HepG2 (cell line): ENCODE results near the gene HSPA1L. TPM values are rescaled to one million over a fixed set of nuclear protein-coding genes. Genes with fewer than 3 reads are reported as not detected.
A peak's percentile ranks its signal among the peaks of the same experiment; 100 is the strongest.

Experiments used
- CBX2 ChIP-seq, 2 experiments: fragments of 200-600 bp in 1 of 2; sonication (generic); formaldehyde crosslinking in 1 of 2; IDR thresholded peaks; 2 replicates each; pipeline versions ENCODE4 v1.7.0 to v1.8.1; 2018 to 2022; ENCODE audit warnings: low read depth in 2 of 2, low read length in 1 of 2, mild to moderate bottlenecking in 1 of 2, missing genetic modification reagents in 1 of 2
- HDAC2 ChIP-seq: sonication (generic); formaldehyde crosslinking; IDR thresholded peaks from 2 replicates; pipeline ENCODE4 v1.4.0; 2020; ENCODE audit warnings: missing genetic modification reagents
- HDAC6 ChIP-seq: fragments of 200-600 bp; sonication (generic); IDR thresholded peaks from 2 replicates; pipeline ENCODE4 v1.7.0; 2017; ENCODE audit warnings: mild to moderate bottlenecking, antibody characterized with exemption, low read length, low read depth
- MIXL1 ChIP-seq: IDR thresholded peaks from 2 replicates; pipeline ENCODE4 v1.6.1; 2016
- POGZ ChIP-seq: sonication (generic); formaldehyde crosslinking; IDR thresholded peaks from 2 replicates; pipeline ENCODE4 v1.4.0; 2020; ENCODE audit warnings: mild to moderate bottlenecking, missing genetic modification reagents
- PRPF4 ChIP-seq: fragments of 200-400 bp; formaldehyde crosslinking; IDR thresholded peaks from 2 replicates; pipeline ENCODE4 v1.6.1; 2016; ENCODE audit warnings: low read length, low read depth; ENCODE audit not compliant: poor library complexity, severe bottlenecking
- RFXAP ChIP-seq: sonication (generic); formaldehyde crosslinking; IDR thresholded peaks from 2 replicates; pipeline ENCODE4 v1.4.0; 2020; ENCODE audit warnings: missing genetic modification reagents, borderline replicate concordance
- SAP130 ChIP-seq: IDR thresholded peaks from 2 replicates; pipeline ENCODE4 v1.6.1; 2016; ENCODE audit warnings: low read depth
- SP140L ChIP-seq: sonication (generic); formaldehyde crosslinking; IDR thresholded peaks from 2 replicates; pipeline ENCODE4 v1.4.0; 2020; ENCODE audit warnings: missing genetic modification reagents, borderline replicate concordance
- SPEN ChIP-seq: sonication (generic); formaldehyde crosslinking; IDR thresholded peaks from 2 replicates; pipeline ENCODE4 v1.5.1; 2020; ENCODE audit warnings: low read depth, mild to moderate bottlenecking, missing genetic modification reagents
- SRSF9 ChIP-seq: fragments of 200-400 bp; formaldehyde crosslinking; IDR thresholded peaks from 2 replicates; pipeline ENCODE4 v1.6.1; 2018; ENCODE audit warnings: borderline replicate concordance, mild to moderate bottlenecking, low read depth, low read length; ENCODE audit not compliant: insufficient read depth, poor library complexity, severe bottlenecking
- ZBTB43 ChIP-seq: sonication (generic); formaldehyde crosslinking; conservative IDR thresholded peaks from 2 replicates; pipeline ENCODE4 v1.4.0; 2020; ENCODE audit warnings: missing genetic modification reagents
- ZBTB44 ChIP-seq: sonication (generic); formaldehyde crosslinking; IDR thresholded peaks from 2 replicates; pipeline ENCODE4 v1.4.0; 2020; ENCODE audit warnings: missing genetic modification reagents
- ZEB1 ChIP-seq: IDR thresholded peaks from 2 replicates; pipeline ENCODE4 v1.6.1; 2012; ENCODE audit warnings: mild to moderate bottlenecking, low read depth, inconsistent platforms; ENCODE audit not compliant: insufficient replicate concordance
- ZFP62 ChIP-seq: sonication (generic); formaldehyde crosslinking; IDR thresholded peaks from 2 replicates; pipeline ENCODE4 v1.4.0; 2020; ENCODE audit warnings: missing genetic modification reagents
- ZNF136 ChIP-seq: sonication (generic); formaldehyde crosslinking; IDR thresholded peaks from 2 replicates; pipeline ENCODE4 v1.8.1; 2022; ENCODE audit warnings: low read depth, mild to moderate bottlenecking, moderate library complexity, missing genetic modification reagents
- ZNF44 ChIP-seq: sonication (generic); formaldehyde crosslinking; IDR thresholded peaks from 2 replicates; pipeline ENCODE4 v1.5.1; 2020; ENCODE audit warnings: mild to moderate bottlenecking, missing genetic modification reagents
- ZNF598 ChIP-seq: sonication (generic); formaldehyde crosslinking; IDR thresholded peaks from 2 replicates; pipeline ENCODE4 v1.5.1; 2020; ENCODE audit warnings: mild to moderate bottlenecking, missing genetic modification reagents, borderline replicate concordance
- ZNF770 ChIP-seq: sonication (generic); formaldehyde crosslinking; IDR thresholded peaks from 2 replicates; pipeline ENCODE4 v1.5.0; 2020; ENCODE audit warnings: mild to moderate bottlenecking, missing genetic modification reagents
- ZNF816 ChIP-seq: sonication (generic); formaldehyde crosslinking; IDR thresholded peaks from 2 replicates; pipeline ENCODE4 v1.8.0; 2022; ENCODE audit warnings: missing genetic modification reagents, mild to moderate bottlenecking, borderline replicate concordance
- polyA plus RNA-seq, 8 experiments: library from polyadenylated mRNA; depleted of rRNA in 3 of 8; stranded (reverse) in 7 of 8; unstranded in 1 of 8; fragments of >200 nt; fragmentation: Illumina TruSeq in 4 of 8; extraction: Trizol in 4 of 8; gene quantifications; 2 replicates each; pipeline versions ENCODE4 v1.2.1 to v1.2.3, GENCODE V29; 2011 to 2016; ENCODE audit warnings: low read depth in 4 of 8, missing spikeins in 1 of 8, mixed read lengths in 1 of 8; ENCODE audit not compliant: insufficient read depth in 1 of 8
- total RNA-seq, 5 experiments: library from RNA; depleted of rRNA; stranded (reverse); fragments of >200 nt; fragmentation: Illumina TruSeq; extraction: Trizol; gene quantifications; 2 replicates each; pipeline ENCODE4 v1.2.3, GENCODE V29; 2016; ENCODE audit warnings: low read depth in 1 of 5

The HSPA1L gene
- total and polyA plus RNA-seq, 2 of the 13 experiments (the other 11 are each of a cell fraction or from before 2014, with no cell fraction given): 0.55 to 1.0 TPM

GRCh38 chr6:31778193-31778592, 36.9 kb downstream of the HSPA1L start (continued):
- TF ChIP-seq ZNF770 (CRISPR knock-in tag) (no peak), ZEB1 (no peak), HDAC2 (CRISPR knock-in tag) (no peak), RFXAP (CRISPR knock-in tag) (0 out of 2 replicates have a peak, but pooled peaks have one; percentile 45), ZNF136 (CRISPR knock-in tag) (no peak), ZFP62 (CRISPR knock-in tag) (no peak), SP140L (CRISPR knock-in tag) (no peak), ZBTB43 (CRISPR knock-in tag) (no peak), SAP130 (peak; percentile 64), PRPF4 (no peak), SRSF9 (no peak), POGZ (CRISPR knock-in tag) (no peak), ZNF598 (CRISPR knock-in tag) (0 out of 2 replicates have a peak, but pooled peaks have one; percentile 62), ZNF44 (CRISPR knock-in tag) (no peak), CBX2 (IDR thresholded peaks at IDR 0.05; ENCODE audit: low read depth, low read length) (no peak), CBX2 (CRISPR knock-in tag; IDR thresholded peaks at IDR 0.05; ENCODE audit: low read depth) (no peak), HDAC6 (no peak), ZNF816 (CRISPR knock-in tag) (no peak), SPEN (CRISPR knock-in tag) (peak; percentile 45; the same call in 1 of the 2 replicates), MIXL1 (no peak), ZBTB44 (CRISPR knock-in tag) (no peak)
